Measurements from ENCODE around the gene SERPINI1. TPM values are rescaled to one million over a fixed set of nuclear protein-coding genes. Genes with fewer than 3 reads are reported as not detected.
A peak's percentile ranks its signal among the peaks of the same experiment; 100 is the strongest.

Gene SERPINI1
- total and polyA plus RNA-seq, 4 experiments from 2014 or later: 4.3 to 16.9 (median 9.8) TPM

DNA sequence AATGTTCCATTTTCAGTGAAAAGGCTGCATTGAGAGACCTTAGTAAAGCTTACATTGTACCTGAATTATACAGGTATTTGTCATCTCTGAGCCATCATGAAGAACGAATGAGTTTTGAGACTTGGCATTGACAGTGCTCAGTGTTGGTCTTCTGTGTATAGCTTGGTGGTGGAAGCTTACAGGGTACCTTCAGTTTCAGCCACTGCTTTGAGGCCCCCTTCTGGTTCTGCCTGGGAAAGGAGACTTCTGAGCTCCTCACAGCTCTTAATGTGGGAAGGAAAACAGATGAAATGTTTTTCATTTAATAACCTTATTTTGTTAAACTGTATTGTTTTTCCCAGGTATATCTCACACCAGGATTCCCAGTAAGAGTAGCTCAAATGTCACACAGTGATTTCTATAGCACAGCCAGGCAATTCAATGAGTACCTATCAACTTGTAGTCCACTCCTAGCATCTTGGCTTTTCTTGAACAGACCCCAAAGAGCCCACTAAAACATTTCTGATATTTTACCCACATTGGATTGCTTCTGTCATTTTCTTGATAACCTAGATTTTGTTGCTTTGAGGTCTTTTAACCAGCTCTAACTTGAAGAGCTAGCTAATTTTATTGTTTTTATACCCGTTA is 5.6 kb downstream of the SERPINI1 start:
- Mint-ChIP-seq H3K27ac (no peak overlapping the region), H3K27me3 (no peaks in the 10 kb centered on the region), H3K36me3 (peaks cover 0 to 4% of the 10 kb centered on the region in 2 donors), H3K9me3 (no peaks in the 10 kb centered on the region), H3K4me1 (peaks cover 6 to 16% (median 9%) of the 10 kb centered on the region in 4 donors), H3K4me3 (no peak overlapping the region)
- Histone ChIP-seq H3K36me3 (ENCODE audit: insufficient read depth, low read length) (no peaks in the 10 kb centered on the region), H3K9me3 (ENCODE audit: control insufficient read depth in 1 of 2, low read length in 2 of 2) (no peaks in the 10 kb centered on the region), H3K27me3 (ENCODE audit: insufficient read depth, low read length) (no peaks in the 10 kb centered on the region), H3K27ac (ENCODE audit: low read depth, low read length) (no peak overlapping the region), H3K4me3 (ENCODE audit: low read length in 2 of 2) (no peak overlapping the region), H3K4me1 (ENCODE audit: insufficient read depth, low read length) (peaks cover 9% of the 10 kb centered on the region)
- ChIA-PET CTCF (ENCODE audit: partially characterized antibody) (interaction anchor here (0.9 to 2.1 kb wide), 10 partner anchors 9 to 361 kb away, joined by 3 to 9 read pairs (median 5); partner anchors contain the start of gene ZBBX), POLR2A (ENCODE audit: partially characterized antibody) (no interaction called here)
- intact Hi-C loops (cut with micrococcal nuclease): loop anchor here (1.0 kb wide), 1 partner anchor 361 kb away; the partner anchor contains the start of gene ZBBX
- peak in 3 of 5 donors; percentile 6 to 19 (median 13) for DNase-seq

DNA sequence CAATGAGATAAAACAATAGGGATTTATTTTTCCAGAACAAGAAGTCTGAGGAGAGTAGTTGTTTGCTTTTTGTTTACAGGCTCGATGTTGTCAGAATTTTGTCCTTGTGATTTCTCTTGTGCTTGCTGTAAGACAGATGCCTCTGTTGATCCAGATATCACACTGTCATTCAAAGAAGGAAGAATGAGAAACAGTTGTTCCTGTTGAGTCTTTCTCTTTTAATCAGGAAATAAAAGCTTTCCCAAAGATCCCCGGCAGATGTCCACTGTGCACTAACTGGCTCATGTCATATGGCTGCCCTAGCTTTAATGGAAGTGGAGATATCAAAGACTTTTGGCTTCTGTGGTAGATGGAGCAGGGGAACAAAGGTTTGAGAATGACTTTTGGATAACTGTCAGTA is 6.8 kb downstream of the SERPINI1 start:
- no peaks in the 10 kb centered on the region for H3K9me3 Mint-ChIP-seq
- no peak overlapping the region for H3K27ac ChIP-seq (ENCODE audit: low read depth, low read length)
- ChIA-PET POLR2A (ENCODE audit: partially characterized antibody) (no interaction called here), CTCF (ENCODE audit: partially characterized antibody) (interaction anchor here (1.6 to 2.1 kb wide), 2 partner anchors 13 to 14 kb away, joined by 6 to 8 read pairs; no protein-coding TSS in a partner anchor)
- H3K36me3 ChIP-seq (ENCODE audit: insufficient read depth, low read length): no peaks in the 10 kb centered on the region
- H3K27me3 ChIP-seq (ENCODE audit: insufficient read depth, low read length): no peaks in the 10 kb centered on the region
- peaks cover 4 to 9% (median 6%) of the 10 kb centered on the region in 4 donors for H3K4me1 Mint-ChIP-seq
- H3K4me1 ChIP-seq (ENCODE audit: insufficient read depth, low read length): no peaks in the 10 kb centered on the region
- DNase-seq: no peak
- H3K36me3 Mint-ChIP-seq: peaks cover 0 to 4% of the 10 kb centered on the region in 2 donors
- H3K27ac Mint-ChIP-seq: no peak overlapping the region
- no peak overlapping the region for H3K4me3 Mint-ChIP-seq
- intact Hi-C loops (cut with micrococcal nuclease): no loop called here
- H3K27me3 Mint-ChIP-seq: no peaks in the 10 kb centered on the region
- no peak overlapping the region for H3K4me3 ChIP-seq (ENCODE audit: low read length in 2 of 2)
- no peaks in the 10 kb centered on the region for H3K9me3 ChIP-seq (ENCODE audit: control insufficient read depth in 1 of 2, low read length in 2 of 2)

DNA sequence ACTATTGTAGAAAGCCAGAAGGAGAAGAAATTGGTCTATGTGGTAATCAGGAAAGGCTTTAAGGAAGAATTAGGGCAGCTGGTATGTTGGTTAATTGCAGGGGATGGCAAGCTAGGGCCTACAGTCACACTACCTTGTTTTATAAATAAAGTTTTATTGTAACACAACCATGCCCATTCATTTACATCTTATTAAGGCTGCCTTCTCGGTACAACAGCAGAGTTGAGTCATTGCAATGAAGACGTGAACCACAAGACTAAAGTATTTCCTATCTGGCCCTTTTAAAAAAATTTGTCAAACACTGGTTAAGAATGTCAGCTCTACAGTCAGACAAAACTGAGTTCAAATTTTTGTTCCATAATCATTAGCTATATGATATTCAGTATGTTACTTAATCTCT is 8.3 kb downstream of the SERPINI1 start:
- POLR2A ChIA-PET (ENCODE audit: partially characterized antibody): no interaction called here

DNA sequence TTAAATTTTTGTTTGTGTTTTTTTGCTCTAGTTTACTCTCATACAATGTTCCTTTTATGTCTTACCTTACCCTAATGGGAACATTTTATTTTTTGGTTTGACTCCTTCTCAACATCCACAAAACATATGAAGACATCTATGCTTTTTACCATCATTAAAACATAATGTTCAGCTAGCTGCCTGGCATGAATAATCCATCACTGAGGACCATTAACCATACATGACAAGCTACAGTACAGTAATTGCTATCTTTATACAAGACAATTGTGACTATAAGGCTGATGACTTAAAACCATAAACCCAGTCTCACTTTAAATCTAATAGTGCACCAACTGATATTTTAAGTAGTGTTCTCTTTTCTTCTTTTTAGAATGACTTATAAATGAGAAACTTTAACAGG is 13.7 kb downstream of the SERPINI1 start:
- Mint-ChIP-seq H3K4me1 (peaks cover 7 to 13% (median 11%) of the 10 kb centered on the region in 4 donors), H3K27ac (peak overlapping the region in 2 of 7 donors; percentile 17 to 31), H3K9me3 (no peaks in the 10 kb centered on the region), H3K36me3 (no peaks in the 10 kb centered on the region), H3K27me3 (no peaks in the 10 kb centered on the region), H3K4me3 (no peak overlapping the region)
- no peaks in the 10 kb centered on the region for H3K27me3 ChIP-seq (ENCODE audit: insufficient read depth, low read length)
- ChIA-PET POLR2A (ENCODE audit: partially characterized antibody) (interaction anchor here (2.2 kb wide), 1 partner anchor 13 kb away, joined by 8 read pairs; the partner anchor contains the start of gene SERPINI1), CTCF (ENCODE audit: partially characterized antibody) (interaction anchor here (1.4 kb wide), 2 partner anchors 12 to 64 kb away, joined by 4 read pairs; no protein-coding TSS in a partner anchor)
- H3K4me1 ChIP-seq (ENCODE audit: insufficient read depth, low read length): peaks cover 7% of the 10 kb centered on the region
- no peaks in the 10 kb centered on the region for H3K36me3 ChIP-seq (ENCODE audit: insufficient read depth, low read length)
- no peaks in the 10 kb centered on the region for H3K9me3 ChIP-seq (ENCODE audit: control insufficient read depth in 1 of 2, low read length in 2 of 2)
- no peak overlapping the region for H3K4me3 ChIP-seq (ENCODE audit: low read length in 2 of 2)
- DNase-seq: no peak
- intact Hi-C loops (cut with micrococcal nuclease): no loop called here
- no peak overlapping the region for H3K27ac ChIP-seq (ENCODE audit: low read depth, low read length)

More for the DNA sequence above, 8.3 kb downstream of the SERPINI1 start:
- no peaks in the 10 kb centered on the region for H3K9me3 ChIP-seq (ENCODE audit: control insufficient read depth in 1 of 2, low read length in 2 of 2)
- no peaks in the 10 kb centered on the region for H3K4me1 ChIP-seq (ENCODE audit: insufficient read depth, low read length)
- H3K36me3 Mint-ChIP-seq: peaks cover 0 to 4% of the 10 kb centered on the region in 2 donors
- intact Hi-C loops (cut with micrococcal nuclease): no loop called here
- no peaks in the 10 kb centered on the region for H3K27me3 Mint-ChIP-seq
- no peak overlapping the region for H3K27ac Mint-ChIP-seq
- DNase-seq: no peak
- CTCF ChIA-PET (ENCODE audit: partially characterized antibody): no interaction called here
- H3K4me1 Mint-ChIP-seq: peaks cover 0 to 5% (median 5%) of the 10 kb centered on the region in 4 donors
- no peaks in the 10 kb centered on the region for H3K27me3 ChIP-seq (ENCODE audit: insufficient read depth, low read length)
- H3K36me3 ChIP-seq (ENCODE audit: insufficient read depth, low read length): no peaks in the 10 kb centered on the region
- no peak overlapping the region for H3K27ac ChIP-seq (ENCODE audit: low read depth, low read length)
- H3K4me3 ChIP-seq (ENCODE audit: low read length in 2 of 2): no peak overlapping the region
- H3K4me3 Mint-ChIP-seq: no peak overlapping the region
- H3K9me3 Mint-ChIP-seq: no peaks in the 10 kb centered on the region

DNA sequence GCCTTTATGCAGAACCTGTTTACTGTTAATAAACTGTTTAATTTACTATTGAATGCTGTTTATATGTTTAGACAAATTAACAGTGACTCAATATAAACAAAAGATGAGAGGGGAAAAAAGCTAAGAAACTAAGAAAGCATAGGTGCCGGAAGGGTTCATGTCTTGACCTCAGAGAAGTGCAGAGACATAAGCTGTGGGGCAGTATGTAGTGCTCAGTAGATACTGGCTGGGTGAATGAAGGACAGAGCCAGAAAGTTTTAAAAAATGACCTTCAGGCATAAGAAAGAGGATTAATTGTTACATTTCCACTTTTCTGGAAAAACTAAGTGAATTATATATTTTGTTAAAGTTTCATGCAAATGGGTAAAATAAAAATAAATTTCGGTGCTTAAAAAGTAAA is 14.2 kb downstream of the SERPINI1 start:
- H3K9me3 Mint-ChIP-seq: no peaks in the 10 kb centered on the region

DNA sequence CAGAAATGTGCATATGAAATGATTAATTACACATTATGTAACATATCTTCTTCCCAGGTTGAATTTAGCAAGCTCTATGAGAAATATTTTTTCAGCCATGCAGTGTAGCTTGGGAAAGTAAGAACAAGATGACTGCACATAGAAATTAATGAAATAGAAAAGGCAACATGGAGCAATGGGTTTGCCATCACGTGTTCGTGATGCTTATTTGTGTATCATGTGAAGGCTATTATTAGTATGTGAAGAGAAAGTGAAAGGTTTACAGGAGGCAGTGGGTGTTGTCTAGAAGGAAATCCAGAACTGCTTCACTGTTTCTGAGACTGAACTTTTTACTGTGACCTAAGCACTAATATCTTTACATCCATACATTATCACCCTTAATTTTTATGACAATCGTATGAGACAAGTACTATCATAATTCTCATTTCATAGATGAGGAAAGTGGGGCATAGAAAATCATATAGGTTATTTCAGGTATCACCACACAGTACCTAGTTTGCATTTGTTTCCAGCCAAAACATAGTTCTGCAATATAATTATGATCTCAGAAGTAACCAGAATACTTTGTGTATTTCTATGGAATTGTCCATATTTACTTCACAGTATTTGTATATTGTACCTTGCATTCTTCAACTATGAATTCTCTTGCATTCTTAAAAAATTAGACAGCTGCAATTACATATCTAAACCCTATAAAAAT is 14.9 kb downstream of the SERPINI1 start:
- H3K4me1 ChIP-seq (ENCODE audit: insufficient read depth, low read length): peaks cover 7% of the 10 kb centered on the region
- H3K9me3 ChIP-seq (ENCODE audit: control insufficient read depth in 1 of 2, low read length in 2 of 2): no peaks in the 10 kb centered on the region
- Mint-ChIP-seq H3K27ac (peak overlapping the region in 4 of 7 donors; percentile 69 to 83 (median 82)), H3K27me3 (no peaks in the 10 kb centered on the region), H3K36me3 (no peaks in the 10 kb centered on the region), H3K9me3 (no peaks in the 10 kb centered on the region), H3K4me1 (peaks cover 7 to 13% (median 11%) of the 10 kb centered on the region in 4 donors), H3K4me3 (peak overlapping the region in 7 of 8 donors; percentile 13 to 74 (median 45))
- H3K27me3 ChIP-seq (ENCODE audit: insufficient read depth, low read length): no peaks in the 10 kb centered on the region
- intact Hi-C loops (cut with micrococcal nuclease): no loop called here
- H3K36me3 ChIP-seq (ENCODE audit: insufficient read depth, low read length): no peaks in the 10 kb centered on the region
- ChIA-PET POLR2A (ENCODE audit: partially characterized antibody) (interaction anchor here (2.2 kb wide), 1 partner anchor 15 kb away, joined by 8 read pairs; the partner anchor contains the start of gene SERPINI1), CTCF (ENCODE audit: partially characterized antibody) (interaction anchor here (0.9 to 1.6 kb wide), 4 partner anchors 10 to 65 kb away, joined by 4 to 6 read pairs (median 4); partner anchors contain the start of gene SERPINI1)
- H3K27ac ChIP-seq (ENCODE audit: low read depth, low read length): no peak overlapping the region
- DNase-seq: peak in 4 of 5 donors; percentile 11 to 37 (median 20)
- no peak overlapping the region for H3K4me3 ChIP-seq (ENCODE audit: low read length in 2 of 2)

More for the DNA sequence above, 14.2 kb downstream of the SERPINI1 start:
- H3K9me3 ChIP-seq (ENCODE audit: control insufficient read depth in 1 of 2, low read length in 2 of 2): no peaks in the 10 kb centered on the region
- no peak overlapping the region for H3K4me3 Mint-ChIP-seq
- no peaks in the 10 kb centered on the region for H3K27me3 Mint-ChIP-seq
- peaks cover 7% of the 10 kb centered on the region for H3K4me1 ChIP-seq (ENCODE audit: insufficient read depth, low read length)
- no peak overlapping the region for H3K4me3 ChIP-seq (ENCODE audit: low read length in 2 of 2)
- peak overlapping the region in 1 of 7 donors; percentile 37 for H3K27ac Mint-ChIP-seq
- H3K27me3 ChIP-seq (ENCODE audit: insufficient read depth, low read length): no peaks in the 10 kb centered on the region
- no peaks in the 10 kb centered on the region for H3K36me3 Mint-ChIP-seq
- POLR2A ChIA-PET (ENCODE audit: partially characterized antibody): interaction anchor here (2.2 kb wide), 1 partner anchor 14 kb away, joined by 8 read pairs; the partner anchor contains the start of gene SERPINI1
- peaks cover 7 to 13% (median 11%) of the 10 kb centered on the region in 4 donors for H3K4me1 Mint-ChIP-seq
- no peak overlapping the region for H3K27ac ChIP-seq (ENCODE audit: low read depth, low read length)
- CTCF ChIA-PET (ENCODE audit: partially characterized antibody): interaction anchor here (0.9 to 1.6 kb wide), 4 partner anchors 9 to 64 kb away, joined by 4 to 6 read pairs (median 4); partner anchors contain the start of gene SERPINI1
- no peaks in the 10 kb centered on the region for H3K36me3 ChIP-seq (ENCODE audit: insufficient read depth, low read length)
- intact Hi-C loops (cut with micrococcal nuclease): no loop called here
- no peak for DNase-seq

DNA sequence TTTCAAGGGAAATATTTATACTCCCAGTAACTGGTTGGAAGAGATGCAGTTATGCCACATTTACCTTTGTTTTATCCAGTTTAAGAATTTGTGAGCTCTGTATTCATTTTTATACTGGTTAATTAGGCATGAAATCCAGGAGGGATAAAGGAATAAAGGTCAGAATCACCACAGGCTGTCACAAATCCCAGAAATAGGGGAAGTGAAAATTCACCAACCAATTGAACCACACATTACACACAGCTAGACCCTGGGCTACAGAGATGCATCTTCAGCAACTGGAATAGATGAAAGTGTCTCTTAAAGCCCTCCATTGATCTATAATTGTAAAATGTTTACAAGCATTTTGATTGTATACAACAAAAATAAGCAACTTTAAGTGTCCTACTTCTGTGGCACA is 18.5 kb downstream of the SERPINI1 start:
- no peak for DNase-seq
- H3K4me1 Mint-ChIP-seq: peaks cover 6 to 12% (median 8%) of the 10 kb centered on the region in 4 donors
- POLR2A ChIA-PET (ENCODE audit: partially characterized antibody): no interaction called here
- no peak overlapping the region for H3K4me3 Mint-ChIP-seq
- H3K27me3 ChIP-seq (ENCODE audit: insufficient read depth, low read length): no peaks in the 10 kb centered on the region
- H3K27ac Mint-ChIP-seq: no peak overlapping the region
- H3K36me3 ChIP-seq (ENCODE audit: insufficient read depth, low read length): no peaks in the 10 kb centered on the region
- CTCF ChIA-PET (ENCODE audit: partially characterized antibody): no interaction called here
- peaks cover 7% of the 10 kb centered on the region for H3K4me1 ChIP-seq (ENCODE audit: insufficient read depth, low read length)
- intact Hi-C loops (cut with micrococcal nuclease): no loop called here
- no peaks in the 10 kb centered on the region for H3K27me3 Mint-ChIP-seq
- no peaks in the 10 kb centered on the region for H3K9me3 Mint-ChIP-seq
- H3K36me3 Mint-ChIP-seq: no peaks in the 10 kb centered on the region
- no peaks in the 10 kb centered on the region for H3K9me3 ChIP-seq (ENCODE audit: control insufficient read depth in 1 of 2, low read length in 2 of 2)
- no peak overlapping the region for H3K4me3 ChIP-seq (ENCODE audit: low read length in 2 of 2)
- no peak overlapping the region for H3K27ac ChIP-seq (ENCODE audit: low read depth, low read length)

Data from CD4-positive, alpha-beta memory T cell (primary cell).